BLaER1 treated with 17β-estradiol and CSF1 and Interleukin-3, amounts not matched to agents 10 nM and 100 nM (cell line): ENCODE data around the gene CPZ.
"Not testable (repeated sequence)": the region's sequence is repeated elsewhere in the genome, so short reads cannot be mapped to it uniquely, and the experiment has no call there.

ENCODE experiments used
- H3K27ac ChIP-seq, 11 experiments: shearing (Covaris generic); formaldehyde crosslinking; 2 replicates each; pipeline ENCODE4 v1.8.1; 2022
- H3K27me3 ChIP-seq, 11 experiments: shearing (Covaris generic); formaldehyde crosslinking; 2 replicates each; pipeline ENCODE4 v1.8.1; 2022
- H3K36me3 ChIP-seq, 11 experiments: shearing (Covaris generic); formaldehyde crosslinking; 2 replicates each; pipeline ENCODE4 v1.8.1; 2022
- H3K4me1 ChIP-seq, 10 experiments: shearing (Covaris generic); formaldehyde crosslinking; 2 replicates each; pipeline ENCODE4 v1.8.1; 2022
- H3K4me2 ChIP-seq, 11 experiments: shearing (Covaris generic); formaldehyde crosslinking; 2 replicates each; pipeline ENCODE4 v1.8.1; 2022
- H3K4me3 ChIP-seq, 10 experiments: shearing (Covaris generic); formaldehyde crosslinking; 2 replicates each; pipeline ENCODE4 v1.8.1; 2022
- H3K9ac ChIP-seq, 11 experiments: shearing (Covaris generic); formaldehyde crosslinking; 2 replicates each; pipeline ENCODE4 v1.8.1; 2022
- H3K9me3 ChIP-seq, 11 experiments: shearing (Covaris generic); formaldehyde crosslinking; replicated peaks in 1 of 11; 2 replicates each; pipeline ENCODE4 v1.8.1; 2022
- H4K20me1 ChIP-seq, 11 experiments: shearing (Covaris generic); formaldehyde crosslinking; 2 replicates each; pipeline ENCODE4 v1.8.1; 2022
- Cebpa-rat ChIP-seq, 11 experiments: shearing (Covaris generic); IDR thresholded peaks; 2 replicates each; pipeline ENCODE4 v1.8.1; 2022

The CPZ gene

DNA sequence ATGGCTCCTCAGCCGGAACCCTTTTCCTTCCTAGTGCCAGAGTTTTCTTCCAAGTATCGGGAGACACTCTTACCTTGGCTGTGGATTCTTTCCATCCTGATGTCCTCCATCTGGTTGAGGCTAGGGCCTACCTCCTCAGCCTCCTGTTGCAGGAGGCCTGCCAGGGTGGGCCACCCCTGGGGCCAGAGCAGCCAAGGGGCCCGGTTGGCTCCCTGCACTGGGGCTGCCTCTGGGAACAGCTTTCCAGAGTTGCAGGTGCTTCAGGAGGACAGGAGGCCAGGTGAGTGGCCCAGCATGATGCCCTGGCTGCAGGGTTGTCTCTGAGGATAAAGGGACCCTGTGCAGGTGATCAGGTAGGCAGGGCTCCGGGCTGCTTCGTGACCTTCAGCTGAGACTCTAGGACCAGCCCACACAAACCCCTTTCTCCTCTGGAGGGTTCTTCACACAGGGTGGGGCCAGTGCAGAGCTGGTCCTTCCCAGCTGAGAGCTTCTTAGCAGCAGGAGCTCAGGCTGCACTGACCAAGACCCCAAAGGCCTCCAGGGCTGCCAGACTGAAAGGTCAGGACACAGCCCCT is 17.7 kb upstream of the CPZ start:
- H4K20me1 ChIP-seq: peaks cover 0 to 27% (median 0%) of the 10 kb centered on the region in 11 experiments; a peak in 8 of 22 replicates
- H3K4me3 ChIP-seq: no peak overlapping the region
- peaks cover 0 to 9% (median 2%) of the 10 kb centered on the region in 10 experiments; a peak in 7 of 20 replicates for H3K4me1 ChIP-seq
- H3K27me3 ChIP-seq: no peaks in the 10 kb centered on the region; a peak in 1 of 22 replicates
- H3K9ac ChIP-seq: no peak overlapping the region
- H3K36me3 ChIP-seq: no peaks in the 10 kb centered on the region
- no peak overlapping the region for H3K4me2 ChIP-seq
- no peaks in the 10 kb centered on the region for H3K9me3 ChIP-seq
- no peak for TF ChIP-seq Cebpa-rat (IDR thresholded peaks at IDR 0.05)
- no peak overlapping the region for H3K27ac ChIP-seq

DNA sequence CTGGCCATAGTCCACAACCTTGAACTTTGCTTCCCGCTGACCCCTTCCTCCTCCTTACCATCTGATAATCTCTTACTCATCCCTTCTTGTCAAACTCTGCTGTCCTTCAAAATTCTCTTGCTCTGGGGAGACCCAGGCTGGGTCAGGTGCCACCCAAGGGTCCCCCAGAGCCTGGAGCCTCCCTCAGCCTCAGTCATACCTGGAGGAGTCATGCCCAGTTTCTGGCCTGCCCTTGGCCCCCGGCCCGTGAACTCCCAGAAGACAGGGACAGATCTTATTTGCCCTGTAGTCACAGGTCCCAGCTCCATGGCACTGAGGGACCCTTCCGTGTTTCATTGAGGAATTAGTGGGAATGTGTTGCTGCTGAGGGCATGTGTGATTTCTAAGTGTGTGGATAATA is 17.1 kb upstream of the CPZ start:
- no peak overlapping the region for H3K4me2 ChIP-seq

DNA sequence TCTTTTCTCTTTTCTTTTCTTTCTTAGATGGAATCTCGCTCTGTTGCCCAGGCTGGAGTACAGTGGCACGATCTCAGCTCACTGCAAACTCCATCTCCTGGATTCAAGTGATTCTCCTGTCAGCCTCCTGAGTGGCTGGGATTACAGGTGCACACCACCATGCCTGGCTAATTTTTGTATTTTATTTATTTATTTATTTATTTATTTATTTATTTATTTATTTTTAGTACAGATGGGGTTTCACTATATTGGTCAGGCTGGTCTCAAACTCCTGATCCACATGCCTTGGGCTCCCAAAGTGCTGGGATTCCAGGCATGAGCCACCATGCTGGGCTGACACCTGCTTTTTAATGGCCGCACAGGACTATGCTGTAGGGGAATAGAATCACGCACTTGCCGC is 16.0 kb upstream of the CPZ start:
- H3K9ac ChIP-seq, H3K27ac ChIP-seq, H3K4me2 ChIP-seq, H3K9me3 ChIP-seq, H3K36me3 ChIP-seq, H3K4me3 ChIP-seq, H3K27me3 ChIP-seq: not testable (repeated sequence)
- H4K20me1 ChIP-seq: peaks cover 0 to 39% (median 10%) of the 10 kb centered on the region in 11 experiments; a peak in 12 of 22 replicates
- H3K4me1 ChIP-seq: peaks cover 0 to 20% (median 8%) of the 10 kb centered on the region in 10 experiments; a peak in 12 of 20 replicates

More for the DNA sequence above, 17.1 kb upstream of the CPZ start:
- Histone ChIP-seq H3K9ac (no peak overlapping the region), H3K4me1 (peaks cover 0 to 10% (median 2%) of the 10 kb centered on the region in 10 experiments; a peak in 7 of 20 replicates), H3K36me3 (no peaks in the 10 kb centered on the region), H4K20me1 (peaks cover 0 to 28% (median 0%) of the 10 kb centered on the region in 11 experiments; a peak in 8 of 22 replicates), H3K27me3 (no peaks in the 10 kb centered on the region; a peak in 1 of 22 replicates), H3K27ac (no peak overlapping the region), H3K4me3 (no peak overlapping the region), H3K9me3 (no peaks in the 10 kb centered on the region)
- TF ChIP-seq Cebpa-rat (IDR thresholded peaks at IDR 0.05): no peak

GRCh38 chr4:8577046-8577445 is 15.5 kb upstream of the CPZ start:
- Histone ChIP-seq H3K4me2 (no peak overlapping the region), H3K9me3 (peaks cover 0 to 7% (median 0%) of the 10 kb centered on the region in 11 experiments; a peak in 1 of 22 replicates), H3K27ac (no peak overlapping the region), H3K4me1 (peaks cover 0 to 25% (median 12%) of the 10 kb centered on the region in 10 experiments; a peak in 12 of 20 replicates), H4K20me1 (peaks cover 0 to 44% (median 14%) of the 10 kb centered on the region in 11 experiments; a peak in 12 of 22 replicates), H3K27me3 (peaks cover 0 to 10% (median 0%) of the 10 kb centered on the region in 11 experiments; a peak in 8 of 22 replicates), H3K4me3 (no peak overlapping the region), H3K36me3 (no peaks in the 10 kb centered on the region), H3K9ac (no peak overlapping the region)
- TF ChIP-seq Cebpa-rat (IDR thresholded peaks at IDR 0.05): no peak

DNA sequence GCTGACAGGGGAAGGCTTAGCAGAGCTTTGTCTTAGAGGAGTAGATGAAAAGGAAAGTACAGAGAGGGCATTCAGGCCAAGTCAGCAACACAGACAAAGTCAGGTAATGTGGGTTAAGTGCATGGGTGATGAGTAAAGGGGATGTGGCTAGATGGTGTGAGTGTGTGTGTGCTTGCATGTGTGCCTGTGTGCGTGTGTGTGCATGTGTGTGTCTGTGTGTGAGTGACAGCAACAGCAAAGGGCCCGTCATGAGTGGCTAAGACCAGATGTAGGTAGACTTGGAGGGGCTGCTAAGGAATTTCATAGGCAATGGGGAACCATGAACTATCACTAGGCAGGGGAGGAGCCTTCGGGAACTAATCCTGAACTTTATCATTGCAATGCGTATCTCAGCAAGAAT is 14.6 kb upstream of the CPZ start:
- Histone ChIP-seq H3K4me2 (no peak overlapping the region), H3K9ac (no peak overlapping the region), H4K20me1 (peaks cover 0 to 51% (median 15%) of the 10 kb centered on the region in 11 experiments; a peak in 12 of 22 replicates), H3K27me3 (peaks cover 0 to 10% (median 0%) of the 10 kb centered on the region in 11 experiments; a peak in 8 of 22 replicates), H3K9me3 (peaks cover 0 to 7% (median 0%) of the 10 kb centered on the region in 11 experiments; a peak in 1 of 22 replicates), H3K36me3 (no peaks in the 10 kb centered on the region), H3K27ac (no peak overlapping the region), H3K4me3 (no peak overlapping the region), H3K4me1 (peaks cover 0 to 28% (median 15%) of the 10 kb centered on the region in 10 experiments; a peak in 12 of 20 replicates)
- TF ChIP-seq Cebpa-rat (IDR thresholded peaks at IDR 0.05): no peak

GRCh38 chr4:8578717-8579116 is 13.8 kb upstream of the CPZ start:
- no peak overlapping the region for H3K4me2 ChIP-seq
- no peaks in the 10 kb centered on the region for H3K36me3 ChIP-seq
- no peak overlapping the region for H3K27ac ChIP-seq
- peaks cover 0 to 10% (median 0%) of the 10 kb centered on the region in 11 experiments; a peak in 8 of 22 replicates for H3K27me3 ChIP-seq
- H3K9me3 ChIP-seq: peaks cover 0 to 7% (median 0%) of the 10 kb centered on the region in 11 experiments; a peak in 1 of 22 replicates
- H3K4me3 ChIP-seq: no peak overlapping the region
- TF ChIP-seq Cebpa-rat (IDR thresholded peaks at IDR 0.05): no peak
- no peak overlapping the region for H3K9ac ChIP-seq
- H4K20me1 ChIP-seq: peaks cover 0 to 47% (median 15%) of the 10 kb centered on the region in 11 experiments; a peak in 12 of 22 replicates
- H3K4me1 ChIP-seq: peaks cover 0 to 28% (median 15%) of the 10 kb centered on the region in 10 experiments; a peak in 12 of 20 replicates

DNA sequence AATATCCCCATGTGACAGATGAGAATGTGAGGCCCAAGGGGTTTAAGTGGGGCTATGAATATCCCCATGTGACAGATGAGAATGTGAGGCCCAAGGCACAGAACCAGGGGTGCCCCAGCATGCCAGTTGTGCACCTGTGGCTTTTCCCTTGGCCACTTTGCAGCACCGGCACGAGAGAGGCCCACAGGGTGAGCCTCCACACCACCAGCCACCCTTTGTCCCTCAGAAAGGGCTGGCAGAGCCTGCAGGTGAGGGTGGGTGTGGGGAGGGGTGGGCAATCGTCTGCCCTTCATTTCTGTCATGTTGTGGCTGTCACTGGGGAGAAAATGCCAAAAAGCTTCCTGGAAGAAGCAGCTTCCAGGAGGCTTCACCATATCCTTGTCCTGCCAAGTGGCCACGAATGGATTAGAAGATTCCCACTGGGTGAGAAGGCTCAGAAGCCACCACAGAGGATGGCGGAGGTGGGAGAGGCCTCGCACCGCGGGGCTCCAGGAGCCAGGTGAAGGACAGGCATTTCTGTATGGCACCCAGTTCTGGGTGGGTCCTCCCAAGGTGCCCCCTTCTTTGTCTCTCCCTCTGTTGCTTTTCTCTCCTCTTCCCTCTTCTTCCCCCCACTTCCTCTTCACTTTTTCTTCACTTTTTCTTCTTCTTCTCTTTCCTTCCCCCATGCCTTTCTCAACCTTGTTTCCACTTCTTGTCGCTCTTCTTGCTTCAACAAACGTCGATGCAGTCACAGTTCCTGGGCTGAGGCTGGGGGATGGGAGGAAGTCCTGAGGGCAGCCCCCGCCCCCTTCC is 12.8 kb upstream of the CPZ start:
- no peak overlapping the region for H3K9ac ChIP-seq
- H3K36me3 ChIP-seq: no peaks in the 10 kb centered on the region
- peaks cover 0 to 10% (median 0%) of the 10 kb centered on the region in 11 experiments; a peak in 8 of 22 replicates for H3K27me3 ChIP-seq
- H3K27ac ChIP-seq: no peak overlapping the region
- peaks cover 0 to 28% (median 15%) of the 10 kb centered on the region in 10 experiments; a peak in 12 of 20 replicates for H3K4me1 ChIP-seq
- TF ChIP-seq Cebpa-rat (IDR thresholded peaks at IDR 0.05): no peak
- H4K20me1 ChIP-seq: peaks cover 0 to 47% (median 15%) of the 10 kb centered on the region in 11 experiments; a peak in 12 of 22 replicates
- peaks cover 0 to 7% (median 0%) of the 10 kb centered on the region in 11 experiments; a peak in 1 of 22 replicates for H3K9me3 ChIP-seq
- H3K4me3 ChIP-seq: no peak overlapping the region
- peak overlapping the region in 4 of 11 experiments; percentile 2 to 30 (median 16); a peak in 4 of 22 replicates for H3K4me2 ChIP-seq

GRCh38 chr4:8580321-8581093 is 12.1 kb upstream of the CPZ start, which contains the start of gene GPR78:
GPR78 (plus strand) TSS chr4:8580392; CDS start chr4:8580983, 591 bp downstream.
- no peak for TF ChIP-seq Cebpa-rat (IDR thresholded peaks at IDR 0.05)
- Histone ChIP-seq H3K4me3 (no peak within 1 kb of the TSS), H3K4me1 (peaks cover 0 to 32% (median 15%) of the 10 kb centered on the region in 10 experiments; a peak in 12 of 20 replicates), H3K27ac (no peak within 1 kb of the TSS), H3K9ac (no peak within 1 kb of the TSS), H3K9me3 (peaks cover 0 to 7% (median 0%) of the 10 kb centered on the region in 11 experiments; a peak in 1 of 22 replicates), H4K20me1 (peaks cover 0 to 44% (median 15%) of the 10 kb centered on the region in 11 experiments; a peak in 12 of 22 replicates), H3K27me3 (peaks cover 0 to 10% (median 0%) of the 10 kb centered on the region in 11 experiments; a peak in 8 of 22 replicates), H3K4me2 (peak within 1 kb of the TSS in 8 of 11 experiments; percentile 31 to 65 (median 48); a peak in 13 of 22 replicates), H3K36me3 (no peaks in the 10 kb centered on the region)
